ENCODE measurements around the gene CRYM.
A peak's percentile ranks its signal among the peaks of the same experiment; 100 is the strongest.
"Not testable (repeated sequence)": the region's sequence is repeated elsewhere in the genome, so short reads cannot be mapped to it uniquely, and the experiment has no call there.

CRYM gene

GRCh38 chr16:21277045-21277926 lies 804 bp downstream of the CRYM start:
- DNase-seq = no peak

GRCh38 chr16:21276090-21276489 lies 2.0 kb downstream of the CRYM start:
- DNase-seq = no peak

GRCh38 chr16:21275529-21275928 lies 2.6 kb downstream of the CRYM start:
- no peak for DNase-seq

GRCh38 chr16:21274172-21274726 lies 3.8 kb downstream of the CRYM start:
- DNase-seq = no peak

GRCh38 chr16:21272763-21273162 lies 5.3 kb downstream of the CRYM start:
- DNase-seq = not testable (repeated sequence)

- DNase-seq = no peak
These were observed 5.8 kb downstream of the CRYM start for GRCh38 chr16:21272253-21272652.

GRCh38 chr16:21268236-21268635 lies 9.9 kb downstream of the CRYM start:
- no peak for DNase-seq

GRCh38 chr16:21267298-21267697 lies 10.8 kb downstream of the CRYM start:
- no peak for DNase-seq

GRCh38 chr16:21265104-21265837 lies 12.8 kb downstream of the CRYM start:
- no peak for DNase-seq

GRCh38 chr16:21264571-21265036 lies 13.5 kb downstream of the CRYM start:
- DNase-seq = no peak

- DNase-seq = peak; percentile 21
These were observed 14.2 kb downstream of the CRYM start for GRCh38 chr16:21263640-21264570.

- no peak for DNase-seq
These were observed 15.1 kb downstream of the CRYM start for GRCh38 chr16:21262779-21263639.

GRCh38 chr16:21260870-21261791 lies 17.0 kb downstream of the CRYM start:
- peak; percentile 82 for DNase-seq

GRCh38 chr16:21257284-21257683 lies 20.8 kb downstream of the CRYM start:
- DNase-seq = no peak

- DNase-seq = no peak
These were observed 21.5 kb downstream of the CRYM start for GRCh38 chr16:21256636-21257035.

GRCh38 chr16:21253470-21253869 lies 24.6 kb downstream of the CRYM start:
- no peak for DNase-seq

- no peak for DNase-seq
These were observed 27.8 kb downstream of the CRYM start for GRCh38 chr16:21250072-21250923.

- DNase-seq = not testable (repeated sequence)
These were observed 29.9 kb downstream of the CRYM start for GRCh38 chr16:21248179-21248578.

GRCh38 chr16:21244518-21245215 lies 33.4 kb downstream of the CRYM start:
- no peak for DNase-seq
